HEK293T (cell line): ENCODE data around the gene NCL.

Experiments used
- ARNT ChIP-seq: fragments of 450-650 bp; IDR thresholded peaks from 2 replicates; pipeline ENCODE4 v1.6.1; 2017; ENCODE audit warnings: mild to moderate bottlenecking
- BHLHE40 ChIP-seq: fragments of 450-650 bp; IDR thresholded peaks from 2 replicates; pipeline ENCODE4 v1.6.1; 2016; ENCODE audit warnings: mild to moderate bottlenecking, moderate library complexity, borderline replicate concordance
- CTBP1 ChIP-seq: fragments of 450-650 bp; IDR thresholded peaks from 2 replicates; pipeline ENCODE4 v1.6.1; 2016; ENCODE audit warnings: borderline replicate concordance
- ELF4 ChIP-seq: fragments of 450-650 bp; IDR thresholded peaks from 2 replicates; pipeline ENCODE4 v1.6.1; 2017; ENCODE audit warnings: antibody characterized with exemption
- FOXA1 ChIP-seq: fragments of 450-650 bp; IDR thresholded peaks from 2 replicates; pipeline ENCODE4 v1.6.1; 2016; ENCODE audit warnings: mild to moderate bottlenecking
- FOXK2 ChIP-seq: fragments of 450-650 bp; IDR thresholded peaks from 2 replicates; pipeline ENCODE4 v1.6.1; 2016; ENCODE audit warnings: mild to moderate bottlenecking
- FOXM1 ChIP-seq: fragments of 450-650 bp; IDR thresholded peaks from 2 replicates; pipeline ENCODE4 v1.6.1; 2017; ENCODE audit warnings: mild to moderate bottlenecking, borderline replicate concordance

GRCh38 chr2:231433990-231434389, 30.3 kb downstream of the NCL start:
- TF ChIP-seq FOXM1 (no peak), ELF4 (no peak), FOXA1 (no peak), CTBP1 (no peak), ARNT (no peak), FOXK2 (no peak), BHLHE40 (no peak)
